IgD-negative memory B cell (primary cell): ENCODE data around the gene LRRC17. TPM values are rescaled to one million over a fixed set of nuclear protein-coding genes. Genes with fewer than 3 reads are reported as not detected.

ENCODE experiments used
- polyA plus RNA-seq: library from polyadenylated mRNA; unstranded; fragments of 300-500 nt; fragmentation: Illumina TruSeq; gene quantifications from one replicate; pipeline ENCODE4 v1.2.3, GENCODE V29; 2021

The LRRC17 gene
- polyA plus RNA-seq, 1 donor from 2014 or later, result not detected

Other genes with a start within 250 kb of the LRRC17 start
- 3.3 TPM for gene POLR2J2, start 241.3 kb upstream of the LRRC17 start, polyA plus RNA-seq
- 3.1 TPM for gene FAM185A, start 164.0 kb upstream of the LRRC17 start, polyA plus RNA-seq
- 0.15 TPM for gene FBXL13, start 161.8 kb downstream of the LRRC17 start, polyA plus RNA-seq
- gene ARMC10, start 162.1 kb downstream of the LRRC17 start, polyA plus RNA-seq, result 33.2 TPM
- 8.0 TPM for gene NAPEPLD, start 236.1 kb downstream of the LRRC17 start, polyA plus RNA-seq